Fibroblast of lung (primary cell): ENCODE data around the gene SCLT1.

ENCODE experiments used
- EZH2 ChIP-seq: IDR thresholded peaks from 2 replicates; pipeline ENCODE4 v1.5.1; 2012; ENCODE audit warnings: low read length, control low read depth, mild to moderate bottlenecking; ENCODE audit errors: missing control alignments
- TF ChIP-seq, protein P1 (sequence below), 2 donors: IDR thresholded peaks in 1 of 2; conservative IDR thresholded peaks in 1 of 2; 1 replicate in 1 of 2; 2 replicates in 1 of 2; pipeline ENCODE4 v1.5.1; 2011 to 2012; ENCODE audit warnings: low read length in 2 of 2, control low read depth in 1 of 2, inconsistent platforms in 1 of 2, low read depth in 1 of 2, mild to moderate bottlenecking in 1 of 2

DNA sequence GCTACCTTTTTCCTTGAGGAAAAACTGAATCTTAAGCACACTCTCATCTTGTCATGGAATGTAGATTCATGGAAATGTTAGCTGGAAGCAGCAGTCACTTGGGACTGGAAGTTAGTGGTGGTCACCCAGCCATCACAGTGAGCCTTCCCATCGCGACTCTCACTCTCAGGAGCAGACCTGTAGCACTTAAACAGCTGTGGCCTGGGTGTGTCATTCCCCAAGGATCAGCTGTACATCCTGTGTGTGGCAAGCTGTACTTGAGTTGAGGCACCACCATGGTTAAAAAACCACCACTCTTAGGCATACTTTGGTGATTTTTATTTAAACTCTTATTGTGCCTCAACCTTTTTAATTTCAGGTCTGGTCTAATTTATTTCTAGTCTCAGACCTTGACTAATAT, 237.1 kb downstream of the SCLT1 start:
- TF ChIP-seq, protein P1, sequence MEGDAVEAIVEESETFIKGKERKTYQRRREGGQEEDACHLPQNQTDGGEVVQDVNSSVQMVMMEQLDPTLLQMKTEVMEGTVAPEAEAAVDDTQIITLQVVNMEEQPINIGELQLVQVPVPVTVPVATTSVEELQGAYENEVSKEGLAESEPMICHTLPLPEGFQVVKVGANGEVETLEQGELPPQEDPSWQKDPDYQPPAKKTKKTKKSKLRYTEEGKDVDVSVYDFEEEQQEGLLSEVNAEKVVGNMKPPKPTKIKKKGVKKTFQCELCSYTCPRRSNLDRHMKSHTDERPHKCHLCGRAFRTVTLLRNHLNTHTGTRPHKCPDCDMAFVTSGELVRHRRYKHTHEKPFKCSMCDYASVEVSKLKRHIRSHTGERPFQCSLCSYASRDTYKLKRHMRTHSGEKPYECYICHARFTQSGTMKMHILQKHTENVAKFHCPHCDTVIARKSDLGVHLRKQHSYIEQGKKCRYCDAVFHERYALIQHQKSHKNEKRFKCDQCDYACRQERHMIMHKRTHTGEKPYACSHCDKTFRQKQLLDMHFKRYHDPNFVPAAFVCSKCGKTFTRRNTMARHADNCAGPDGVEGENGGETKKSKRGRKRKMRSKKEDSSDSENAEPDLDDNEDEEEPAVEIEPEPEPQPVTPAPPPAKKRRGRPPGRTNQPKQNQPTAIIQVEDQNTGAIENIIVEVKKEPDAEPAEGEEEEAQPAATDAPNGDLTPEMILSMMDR (conservative IDR thresholded peaks at IDR 0.05 in 1 of 2, IDR thresholded peaks at IDR 0.05 in 1 of 2; ENCODE audit: low read depth in 1 of 2, low read length in 2 of 2), result no peak
- no peak for TF ChIP-seq EZH2
